ENCODE measurements around the gene MEI4.

The MEI4 gene

DNA sequence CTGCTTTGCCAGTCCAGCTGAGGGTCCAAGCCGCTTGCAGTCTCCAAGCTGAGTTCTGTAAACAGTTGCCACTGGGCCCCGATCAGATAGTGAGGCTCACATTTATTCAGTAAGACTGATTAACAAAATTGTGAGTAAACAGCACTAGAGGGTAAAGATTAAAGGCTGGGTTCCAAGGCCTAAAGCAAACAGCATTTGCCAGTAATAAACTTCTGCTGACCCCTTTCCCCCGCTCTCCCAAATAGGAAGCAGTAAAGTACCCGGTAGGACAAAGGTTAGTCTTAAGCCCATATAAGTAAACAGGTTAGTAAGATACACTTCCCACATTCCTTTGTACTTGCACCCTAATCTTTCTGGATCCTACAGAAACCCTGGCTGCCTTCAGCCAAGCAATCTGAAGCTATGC lies 181.8 kb downstream of the MEI4 start:
- Histone ChIP-seq H3K27ac (ENCODE audit: low read depth, low read length) (no peak overlapping the region), H3K9ac (ENCODE audit: low read length) (no peak overlapping the region), H3K4me1 (ENCODE audit: control insufficient read depth, insufficient read depth, low read length) (no peaks in the 10 kb centered on the region), H3K4me3 (ENCODE audit: low read length) (no peak overlapping the region), H3K27me3 (ENCODE audit: control insufficient read depth, insufficient read depth, low read length) (no peaks in the 10 kb centered on the region), H3K36me3 (ENCODE audit: control insufficient read depth, insufficient read depth, low read length) (no peaks in the 10 kb centered on the region)

DNA sequence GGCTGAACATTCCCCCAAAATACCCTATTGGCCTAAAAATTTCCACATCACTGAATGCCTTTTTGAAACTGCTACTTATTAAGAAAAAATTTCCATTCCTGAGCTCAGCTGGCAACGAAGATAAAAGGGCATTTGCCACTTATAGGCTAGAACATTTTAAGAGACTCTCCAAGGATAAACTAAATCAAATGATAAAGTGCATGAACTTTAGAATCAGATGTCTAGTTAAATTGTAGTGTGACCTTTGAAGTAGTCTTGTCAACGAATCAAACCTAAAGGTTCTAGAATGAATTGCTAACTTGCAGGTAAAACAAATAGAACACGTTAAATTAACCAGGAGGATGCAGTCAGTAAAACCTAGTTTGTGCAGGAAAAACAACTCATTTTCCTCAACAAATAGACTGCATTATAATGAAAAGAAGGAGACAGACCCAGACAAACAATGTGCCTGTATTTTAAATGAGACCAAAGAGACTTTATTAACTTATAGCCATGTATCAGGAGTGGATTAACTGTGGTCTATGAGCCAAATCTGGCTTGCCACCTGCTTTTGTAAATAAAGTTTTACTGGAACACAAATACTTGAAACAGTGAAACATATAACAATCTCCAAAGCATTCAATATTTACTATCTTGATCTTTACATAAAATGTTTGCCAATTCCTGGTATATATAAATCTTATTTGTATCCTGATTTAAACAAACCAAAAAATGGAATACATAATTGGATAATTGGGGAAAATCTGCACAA lies 184.4 kb downstream of the MEI4 start:
- H3K36me3 ChIP-seq (ENCODE audit: control insufficient read depth, insufficient read depth, low read length), result no peaks in the 10 kb centered on the region
- H3K27ac ChIP-seq (ENCODE audit: low read depth, low read length), result no peak overlapping the region
- H3K4me1 ChIP-seq (ENCODE audit: control insufficient read depth, insufficient read depth, low read length), result no peaks in the 10 kb centered on the region
- no peaks in the 10 kb centered on the region for H3K27me3 ChIP-seq (ENCODE audit: control insufficient read depth, insufficient read depth, low read length)
- no peak overlapping the region for H3K4me3 ChIP-seq (ENCODE audit: low read length)
- no peak overlapping the region for H3K9ac ChIP-seq (ENCODE audit: low read length)

DNA sequence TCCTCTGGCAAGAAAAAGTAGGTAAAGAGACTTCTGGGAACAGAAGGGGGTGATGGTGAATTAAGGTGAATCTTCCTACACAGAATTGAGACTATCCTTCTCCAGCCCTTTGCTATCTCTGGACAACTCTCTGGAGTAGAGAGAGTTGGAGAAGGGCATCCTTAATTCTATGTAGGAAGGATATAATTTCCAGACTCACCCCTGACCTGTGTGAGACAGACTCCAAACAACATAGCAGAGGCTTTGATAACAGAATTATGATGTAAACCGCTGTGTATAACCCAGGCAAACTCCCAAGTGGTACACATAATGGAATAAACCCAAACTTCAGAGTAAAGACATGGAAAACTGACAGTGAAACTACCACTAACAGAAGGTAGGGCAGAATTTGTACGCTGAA lies 186.5 kb downstream of the MEI4 start:
- no peak overlapping the region for H3K9ac ChIP-seq (ENCODE audit: low read length)
- H3K27ac ChIP-seq (ENCODE audit: low read depth, low read length), result no peak overlapping the region
- H3K4me1 ChIP-seq (ENCODE audit: control insufficient read depth, insufficient read depth, low read length), result no peaks in the 10 kb centered on the region
- H3K27me3 ChIP-seq (ENCODE audit: control insufficient read depth, insufficient read depth, low read length), result no peaks in the 10 kb centered on the region
- H3K36me3 ChIP-seq (ENCODE audit: control insufficient read depth, insufficient read depth, low read length), result no peaks in the 10 kb centered on the region
- no peak overlapping the region for H3K4me3 ChIP-seq (ENCODE audit: low read length)

DNA sequence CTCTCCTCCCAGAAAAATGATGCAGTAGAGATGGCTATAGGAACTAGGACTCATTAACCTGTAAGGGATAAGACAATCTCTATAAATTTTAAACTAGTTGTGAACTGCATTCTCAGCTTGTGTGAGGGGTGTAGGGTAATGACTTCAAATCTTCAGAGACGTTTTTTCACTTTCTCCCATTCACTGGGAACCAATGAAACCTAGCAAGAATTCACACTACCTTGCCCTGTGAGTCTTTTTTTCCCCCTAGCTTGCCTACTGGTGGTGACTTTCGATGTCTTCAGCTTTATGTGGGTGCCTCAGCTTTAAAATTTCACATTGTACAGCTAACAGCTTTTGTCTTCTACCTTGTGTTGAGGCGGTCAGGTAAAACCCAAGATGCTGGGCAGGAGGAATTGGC lies 192.0 kb downstream of the MEI4 start:
- Histone ChIP-seq H3K9ac (ENCODE audit: low read length) (no peak overlapping the region), H3K4me3 (ENCODE audit: low read length) (no peak overlapping the region), H3K4me1 (ENCODE audit: control insufficient read depth, insufficient read depth, low read length) (no peaks in the 10 kb centered on the region), H3K27me3 (ENCODE audit: control insufficient read depth, insufficient read depth, low read length) (no peaks in the 10 kb centered on the region), H3K27ac (ENCODE audit: low read depth, low read length) (no peak overlapping the region), H3K36me3 (ENCODE audit: control insufficient read depth, insufficient read depth, low read length) (no peaks in the 10 kb centered on the region)

DNA sequence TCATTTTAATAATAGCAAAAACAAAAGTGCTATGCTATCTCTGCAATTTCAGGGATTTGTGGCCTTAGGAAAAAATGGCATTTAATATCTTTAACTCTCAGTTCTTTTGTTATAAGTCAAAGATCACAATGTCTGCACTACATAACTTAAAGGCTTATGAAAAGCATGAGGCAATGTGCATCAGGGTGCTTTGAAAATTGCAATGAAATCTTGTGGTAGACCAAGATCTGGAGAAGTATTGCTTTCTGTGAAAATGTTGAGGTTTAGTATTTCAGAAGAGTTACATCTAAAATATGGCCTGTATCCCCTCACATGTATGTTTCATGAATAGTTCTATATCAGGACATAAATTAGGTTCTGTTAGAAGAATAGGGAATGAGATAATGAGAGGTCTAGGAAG lies 200.6 kb downstream of the MEI4 start:
- Histone ChIP-seq H3K27ac (ENCODE audit: low read depth, low read length) (no peak overlapping the region), H3K4me1 (ENCODE audit: control insufficient read depth, insufficient read depth, low read length) (no peaks in the 10 kb centered on the region), H3K9ac (ENCODE audit: low read length) (no peak overlapping the region), H3K36me3 (ENCODE audit: control insufficient read depth, insufficient read depth, low read length) (no peaks in the 10 kb centered on the region), H3K27me3 (ENCODE audit: control insufficient read depth, insufficient read depth, low read length) (no peaks in the 10 kb centered on the region), H3K4me3 (ENCODE audit: low read length) (no peak overlapping the region)

DNA sequence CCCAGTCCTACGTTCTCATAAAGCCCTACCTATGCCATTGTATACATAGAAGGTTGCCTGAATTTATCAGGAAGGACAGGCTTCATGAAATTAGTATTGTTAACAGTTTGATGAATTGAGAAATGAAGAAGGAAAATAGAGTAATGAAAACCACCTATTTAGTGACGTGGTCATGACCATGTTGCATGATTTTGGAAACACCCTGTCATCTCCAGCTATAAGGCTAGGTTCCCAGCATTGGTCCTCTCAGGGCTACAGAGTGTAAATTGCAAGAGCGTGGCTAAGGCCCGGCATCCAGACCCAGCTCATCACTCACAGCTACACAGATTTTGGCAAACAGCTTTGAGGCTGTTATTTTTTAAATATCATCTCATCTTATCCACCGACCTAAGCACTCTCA lies 203.6 kb downstream of the MEI4 start:
- Histone ChIP-seq H3K4me3 (ENCODE audit: low read length) (no peak overlapping the region), H3K27ac (ENCODE audit: low read depth, low read length) (no peak overlapping the region), H3K27me3 (ENCODE audit: control insufficient read depth, insufficient read depth, low read length) (no peaks in the 10 kb centered on the region), H3K9ac (ENCODE audit: low read length) (no peak overlapping the region), H3K4me1 (ENCODE audit: control insufficient read depth, insufficient read depth, low read length) (no peaks in the 10 kb centered on the region), H3K36me3 (ENCODE audit: control insufficient read depth, insufficient read depth, low read length) (no peaks in the 10 kb centered on the region)

DNA sequence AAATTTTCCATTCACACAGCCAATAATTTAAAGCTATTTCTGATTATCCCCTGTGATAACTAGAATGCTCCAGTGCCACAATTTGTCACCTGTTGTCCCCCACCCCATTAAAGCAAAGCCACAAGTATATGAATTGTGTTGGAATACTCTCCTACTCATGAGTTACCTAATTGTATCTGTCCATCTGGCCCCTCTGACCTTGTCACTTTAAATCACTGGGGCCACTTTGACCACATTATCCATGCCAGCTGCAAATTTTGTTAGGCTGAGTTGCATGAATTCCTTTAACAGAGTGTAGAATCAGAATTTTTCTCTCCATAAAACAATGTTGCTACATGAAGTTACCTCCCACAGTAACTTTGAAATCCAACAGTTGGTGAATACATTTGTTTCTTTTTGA lies 204.6 kb downstream of the MEI4 start:
- Histone ChIP-seq H3K27ac (ENCODE audit: low read depth, low read length) (no peak overlapping the region), H3K27me3 (ENCODE audit: control insufficient read depth, insufficient read depth, low read length) (no peaks in the 10 kb centered on the region), H3K36me3 (ENCODE audit: control insufficient read depth, insufficient read depth, low read length) (no peaks in the 10 kb centered on the region), H3K9ac (ENCODE audit: low read length) (no peak overlapping the region), H3K4me1 (ENCODE audit: control insufficient read depth, insufficient read depth, low read length) (no peaks in the 10 kb centered on the region), H3K4me3 (ENCODE audit: low read length) (no peak overlapping the region)

DNA sequence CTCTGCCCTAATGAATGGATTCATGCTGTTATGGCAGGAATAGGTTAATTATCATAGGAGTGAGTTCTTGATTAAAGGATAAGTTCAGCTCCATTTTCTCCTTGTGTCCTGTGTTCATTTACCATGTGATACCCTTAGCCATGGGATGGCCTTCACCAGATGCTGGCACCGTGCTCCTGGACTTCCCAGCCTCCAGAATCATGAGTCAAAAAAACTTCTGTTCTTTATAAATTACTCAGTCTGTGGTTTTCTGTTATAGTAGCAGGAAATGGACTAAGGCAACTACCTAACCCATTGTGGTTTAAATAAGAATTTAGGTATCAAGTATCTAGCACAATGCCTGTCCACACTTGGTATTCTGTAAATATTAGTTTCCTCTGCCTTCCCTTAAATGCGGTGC lies 223.5 kb downstream of the MEI4 start:
- Histone ChIP-seq H3K27me3 (ENCODE audit: control insufficient read depth, insufficient read depth, low read length) (no peaks in the 10 kb centered on the region), H3K9ac (ENCODE audit: low read length) (no peak overlapping the region), H3K4me3 (ENCODE audit: low read length) (no peak overlapping the region), H3K27ac (ENCODE audit: low read depth, low read length) (no peak overlapping the region), H3K36me3 (ENCODE audit: control insufficient read depth, insufficient read depth, low read length) (no peaks in the 10 kb centered on the region), H3K4me1 (ENCODE audit: control insufficient read depth, insufficient read depth, low read length) (no peaks in the 10 kb centered on the region)

DNA sequence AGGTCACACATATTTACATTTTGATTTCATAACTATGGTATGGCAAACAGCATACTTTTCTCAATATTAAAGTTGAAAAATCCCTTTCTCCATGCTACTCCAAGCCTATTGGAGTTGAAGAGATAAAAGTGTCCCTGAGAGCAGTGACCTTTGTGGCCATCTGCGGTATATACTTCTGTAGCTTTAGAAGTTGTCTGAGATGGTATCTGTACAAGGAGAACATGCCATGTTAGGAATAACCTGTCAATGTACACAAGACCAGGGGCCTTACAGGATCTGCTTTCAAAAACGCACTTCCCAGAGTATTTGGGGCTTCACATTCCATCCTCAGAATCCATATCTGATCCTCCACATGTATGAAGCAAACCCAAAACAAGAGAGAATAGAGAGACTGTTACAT lies 226.7 kb downstream of the MEI4 start:
- Histone ChIP-seq H3K4me3 (ENCODE audit: low read length) (no peak overlapping the region), H3K4me1 (ENCODE audit: control insufficient read depth, insufficient read depth, low read length) (no peaks in the 10 kb centered on the region), H3K27me3 (ENCODE audit: control insufficient read depth, insufficient read depth, low read length) (no peaks in the 10 kb centered on the region), H3K9ac (ENCODE audit: low read length) (no peak overlapping the region), H3K27ac (ENCODE audit: low read depth, low read length) (no peak overlapping the region), H3K36me3 (ENCODE audit: control insufficient read depth, insufficient read depth, low read length) (no peaks in the 10 kb centered on the region)

DNA sequence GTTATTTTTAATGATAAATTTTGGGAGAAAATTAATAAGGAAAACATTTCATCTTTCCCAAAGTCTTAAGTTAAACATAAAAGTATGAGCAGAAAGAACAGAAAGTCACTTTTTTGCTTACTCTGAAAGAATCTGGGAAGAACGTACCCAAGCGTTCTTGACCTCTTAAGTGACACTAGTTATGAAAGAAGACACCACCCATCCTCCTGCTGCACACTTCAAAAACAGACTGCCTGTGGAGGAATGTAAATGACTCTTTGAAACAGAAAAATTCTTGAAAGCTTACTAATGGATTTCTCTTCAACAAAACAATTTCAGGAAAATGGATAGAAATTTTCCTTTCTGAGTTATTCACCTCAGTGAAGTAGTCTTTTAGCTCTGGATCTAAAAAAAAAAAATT lies 227.7 kb downstream of the MEI4 start:
- no peaks in the 10 kb centered on the region for H3K27me3 ChIP-seq (ENCODE audit: control insufficient read depth, insufficient read depth, low read length)
- no peak overlapping the region for H3K27ac ChIP-seq (ENCODE audit: low read depth, low read length)
- no peaks in the 10 kb centered on the region for H3K36me3 ChIP-seq (ENCODE audit: control insufficient read depth, insufficient read depth, low read length)
- H3K9ac ChIP-seq (ENCODE audit: low read length), result no peak overlapping the region
- H3K4me3 ChIP-seq (ENCODE audit: low read length), result no peak overlapping the region
- H3K4me1 ChIP-seq (ENCODE audit: control insufficient read depth, insufficient read depth, low read length), result no peaks in the 10 kb centered on the region

DNA sequence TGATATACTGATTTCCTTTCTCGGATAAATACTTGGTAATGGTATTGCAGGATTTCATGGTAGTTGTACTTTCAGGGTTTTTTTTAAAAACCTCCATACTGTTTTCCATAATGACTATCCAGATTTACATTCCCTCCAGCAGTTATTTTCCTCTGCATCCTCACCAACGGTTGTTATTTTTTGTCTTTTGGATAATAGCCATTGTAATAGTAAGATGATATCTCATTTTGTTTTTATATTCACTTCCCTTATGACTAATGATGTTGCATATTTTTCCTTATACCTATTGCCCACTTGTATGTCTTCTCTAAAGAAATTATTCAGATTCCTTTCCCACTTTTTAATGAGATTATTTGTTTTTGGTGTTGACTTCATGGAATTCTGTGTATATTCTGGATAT lies 231.0 kb downstream of the MEI4 start:
- Histone ChIP-seq H3K27me3 (ENCODE audit: control insufficient read depth, insufficient read depth, low read length) (no peaks in the 10 kb centered on the region), H3K27ac (ENCODE audit: low read depth, low read length) (no peak overlapping the region), H3K4me1 (ENCODE audit: control insufficient read depth, insufficient read depth, low read length) (no peaks in the 10 kb centered on the region), H3K4me3 (ENCODE audit: low read length) (no peak overlapping the region), H3K36me3 (ENCODE audit: control insufficient read depth, insufficient read depth, low read length) (no peaks in the 10 kb centered on the region), H3K9ac (ENCODE audit: low read length) (no peak overlapping the region)

DNA sequence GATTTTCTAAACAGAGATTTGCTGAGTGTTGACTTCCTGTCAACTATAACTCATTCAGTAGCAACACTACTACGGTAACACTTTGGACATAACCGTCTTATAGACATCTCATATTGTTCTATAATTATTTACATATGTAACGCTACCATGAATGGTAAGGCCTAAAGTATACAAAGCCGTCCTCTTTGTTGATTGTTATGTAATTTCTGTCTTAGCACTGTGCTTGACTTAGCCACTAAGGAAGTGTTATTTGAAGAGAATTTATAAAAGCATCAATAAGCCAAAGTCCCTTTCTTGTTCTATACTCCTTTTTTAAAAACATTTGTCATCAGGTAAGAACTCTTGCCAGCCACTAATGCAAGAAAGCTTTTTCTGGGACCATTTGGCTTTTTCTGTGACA lies 240.6 kb downstream of the MEI4 start:
- no peak overlapping the region for H3K9ac ChIP-seq (ENCODE audit: low read length)
- H3K4me1 ChIP-seq (ENCODE audit: control insufficient read depth, insufficient read depth, low read length), result no peaks in the 10 kb centered on the region
- no peak overlapping the region for H3K4me3 ChIP-seq (ENCODE audit: low read length)
- H3K27ac ChIP-seq (ENCODE audit: low read depth, low read length), result no peak overlapping the region
- H3K36me3 ChIP-seq (ENCODE audit: control insufficient read depth, insufficient read depth, low read length), result no peaks in the 10 kb centered on the region
- no peaks in the 10 kb centered on the region for H3K27me3 ChIP-seq (ENCODE audit: control insufficient read depth, insufficient read depth, low read length)

DNA sequence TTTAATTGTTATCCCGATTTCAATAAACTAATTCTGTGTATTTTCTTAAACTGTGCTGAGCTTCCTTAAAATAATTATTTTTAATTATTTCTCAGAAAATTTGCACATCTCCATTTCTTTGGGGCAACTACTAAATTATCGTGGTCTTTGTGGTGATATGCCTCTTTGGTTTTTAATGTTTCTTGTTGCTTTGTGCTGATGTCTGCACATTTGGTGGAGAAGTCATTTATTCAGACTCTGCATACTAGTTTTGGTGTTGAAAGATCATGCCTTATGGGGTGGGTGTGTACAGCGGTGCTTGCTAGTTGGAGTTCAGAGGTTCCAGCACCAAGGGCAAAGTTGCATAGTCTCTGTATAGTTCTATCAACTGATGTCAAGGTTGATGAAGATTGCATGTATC lies 253.2 kb downstream of the MEI4 start:
- Histone ChIP-seq H3K4me1 (ENCODE audit: control insufficient read depth, insufficient read depth, low read length) (no peaks in the 10 kb centered on the region), H3K9ac (ENCODE audit: low read length) (no peak overlapping the region), H3K27ac (ENCODE audit: low read depth, low read length) (no peak overlapping the region), H3K4me3 (ENCODE audit: low read length) (no peak overlapping the region), H3K36me3 (ENCODE audit: control insufficient read depth, insufficient read depth, low read length) (no peaks in the 10 kb centered on the region), H3K27me3 (ENCODE audit: control insufficient read depth, insufficient read depth, low read length) (no peaks in the 10 kb centered on the region)

Data from rectal smooth muscle tissue (tissue), 1 donor.